GM23338 (cell line): ENCODE results near the gene TMEM151B. TPM values are rescaled to one million over a fixed set of nuclear protein-coding genes. Genes with fewer than 3 reads are reported as not detected.

Experiments used
- ATAC-seq: fragments of 200-7000 bp; cut with Tn5 transposase; 3 replicates; pipeline ENCODE4 v1.9.1; 2020
- DNase-seq: peaks from one replicate; pipeline ENCODE4 v3.0.0-alpha.2; 2015; ENCODE audit warnings: low spot score
- H2AFZ ChIP-seq: fragments of 200-600 bp; sonication (generic); 2 replicates; pipeline ENCODE4 v1.8.0; 2016; ENCODE audit warnings: antibody characterized with exemption, mild to moderate bottlenecking, moderate library complexity
- H3F3A ChIP-seq: fragments of 200-600 bp; sonication (generic); replicated peaks from 2 replicates; pipeline ENCODE4 v1.8.0; 2017; ENCODE audit warnings: antibody characterized with exemption, mixed run types, low read depth
- H3K27ac ChIP-seq: fragments of 200-600 bp; sonication (generic); 2 replicates; pipeline ENCODE4 v1.6.1; 2016; ENCODE audit warnings: low read depth
- H3K27me3 ChIP-seq: fragments of 200-600 bp; sonication (generic); 2 replicates; pipeline ENCODE4 v1.8.0; 2016; ENCODE audit warnings: mild to moderate bottlenecking, mixed run types, moderate library complexity; ENCODE audit not compliant: insufficient read depth
- H3K36me3 ChIP-seq: fragments of 200-600 bp; sonication (generic); 2 replicates; pipeline ENCODE4 v1.8.0; 2016; ENCODE audit warnings: mild to moderate bottlenecking; ENCODE audit not compliant: insufficient read depth
- H3K4me1 ChIP-seq: fragments of 200-600 bp; sonication (generic); 2 replicates; pipeline ENCODE4 v1.8.0; 2016; ENCODE audit warnings: mild to moderate bottlenecking, moderate library complexity; ENCODE audit not compliant: insufficient read depth
- H3K4me2 ChIP-seq: fragments of 200-600 bp; sonication (generic); 2 replicates; pipeline ENCODE4 v1.7.1; 2017; ENCODE audit warnings: mixed run types
- H3K4me3 ChIP-seq: fragments of 200-600 bp; sonication (generic); 2 replicates; pipeline ENCODE4 v1.6.1; 2016; ENCODE audit warnings: mixed run types
- H3K79me2 ChIP-seq: fragments of 200-600 bp; sonication (generic); replicated peaks from 2 replicates; pipeline ENCODE4 v1.8.0; 2017; ENCODE audit warnings: mild to moderate bottlenecking; ENCODE audit not compliant: insufficient read depth
- H3K9me2 ChIP-seq: fragments of 200-600 bp; sonication (generic); 2 replicates; pipeline ENCODE4 v1.8.0; 2017; ENCODE audit not compliant: insufficient read depth
- H4K20me1 ChIP-seq: fragments of 200-600 bp; sonication (generic); replicated peaks from 2 replicates; pipeline ENCODE4 v1.8.0; 2017; ENCODE audit warnings: mild to moderate bottlenecking; ENCODE audit not compliant: insufficient read depth
- H3K27ac Mint-ChIP-seq: 2 replicates; pipeline ENCODE4 v1.8.0; 2020; ENCODE audit warnings: inconsistent platforms, mild to moderate bottlenecking, moderate library complexity, mixed read lengths
- H3K27me3 Mint-ChIP-seq: 3 replicates; pipeline ENCODE4 v1.8.0; 2022; ENCODE audit warnings: low read depth, mild to moderate bottlenecking, moderate library complexity, mixed read lengths, inconsistent platforms; ENCODE audit not compliant: insufficient read depth, poor library complexity
- H3K36me3 Mint-ChIP-seq: 3 replicates; pipeline ENCODE4 v1.8.0; 2021; ENCODE audit warnings: low read depth, mild to moderate bottlenecking, inconsistent platforms, moderate library complexity, mixed read lengths
- H3K4me1 Mint-ChIP-seq: 3 replicates; pipeline ENCODE4 v1.8.0; 2020; ENCODE audit warnings: mild to moderate bottlenecking, inconsistent platforms, mixed read lengths
- H3K4me3 Mint-ChIP-seq: 3 replicates; pipeline ENCODE4 v1.8.0; 2021; ENCODE audit warnings: moderate library complexity, mild to moderate bottlenecking, inconsistent platforms, mixed read lengths
- H3K9me3 Mint-ChIP-seq: 3 replicates; pipeline ENCODE4 v1.8.0; 2020; ENCODE audit warnings: moderate library complexity, mild to moderate bottlenecking, inconsistent platforms, mixed read lengths
- CREB1 ChIP-seq: fragments of 250-450 bp; sonication (Bioruptor Pico); IDR thresholded peaks from 2 replicates; pipeline ENCODE4 v1.5.0; 2020; ENCODE audit warnings: low read depth, mild to moderate bottlenecking, moderate library complexity
- ETS1 ChIP-seq: IDR thresholded peaks from 2 replicates; pipeline ENCODE4 v1.6.1; 2016; ENCODE audit warnings: antibody characterized with exemption
- EZH2 ChIP-seq: fragments of 200-600 bp; sonication (generic); IDR thresholded peaks from one replicate; pipeline ENCODE4 v1.8.0; 2017; ENCODE audit warnings: antibody characterized with exemption, mild to moderate bottlenecking, low read depth; ENCODE audit not compliant: unreplicated experiment
- EZH2phosphoT487 ChIP-seq: fragments of 200-600 bp; sonication (generic); IDR thresholded peaks from one replicate; pipeline ENCODE4 v1.8.1; 2018; ENCODE audit warnings: antibody characterized with exemption; ENCODE audit not compliant: unreplicated experiment
- JUNB ChIP-seq: IDR thresholded peaks from one replicate; pipeline ENCODE4 v1.6.1; 2016; ENCODE audit warnings: antibody characterized with exemption; ENCODE audit not compliant: unreplicated experiment
- NANOG ChIP-seq: IDR thresholded peaks from 2 replicates; pipeline ENCODE4 v1.6.1; 2016; ENCODE audit warnings: antibody characterized with exemption, borderline replicate concordance
- POLR2AphosphoS5 ChIP-seq: IDR thresholded peaks from 2 replicates; pipeline ENCODE4 v1.6.1; 2016; ENCODE audit warnings: antibody characterized with exemption, low read depth
- REST ChIP-seq: IDR thresholded peaks from one replicate; pipeline ENCODE4 v1.6.1; 2018; ENCODE audit warnings: antibody characterized with exemption; ENCODE audit not compliant: unreplicated experiment
- STAT1 ChIP-seq: IDR thresholded peaks from one replicate; pipeline ENCODE4 v1.6.1; 2016; ENCODE audit warnings: antibody characterized with exemption; ENCODE audit not compliant: unreplicated experiment
- ZNF114 ChIP-seq: fragments of 250-450 bp; sonication (Bioruptor Pico); IDR thresholded peaks from 2 replicates; pipeline ENCODE4 v1.5.0; 2020; ENCODE audit warnings: mild to moderate bottlenecking, moderate library complexity
- ZNF331 ChIP-seq: fragments of 250-450 bp; sonication (Bioruptor Pico); IDR thresholded peaks from 2 replicates; pipeline ENCODE4 v1.5.0; 2020; ENCODE audit warnings: low read depth, mild to moderate bottlenecking, moderate library complexity
- ZNF462 ChIP-seq: fragments of 250-450 bp; sonication (Bioruptor Pico); IDR thresholded peaks from 2 replicates; pipeline ENCODE4 v1.5.0; 2020; ENCODE audit warnings: mild to moderate bottlenecking, moderate library complexity
- polyA plus RNA-seq: library from polyadenylated mRNA; unstranded; fragments of >200 nt; fragmentation: Nextera tagmentation; extraction: Ambion mirVana; gene quantifications from 2 replicates; pipeline ENCODE4 v1.2.1, GENCODE V29; 2016
- total RNA-seq: library from RNA; depleted of rRNA; stranded (reverse); fragments of >200 nt; shearing (Covaris generic); gene quantifications from 2 replicates; pipeline ENCODE4 v1.2.3, GENCODE V29; 2014
- TF ChIP-seq, protein P1 (sequence below), 2 experiments: fragments of 200-600 bp in 1 of 2; sonication (generic) in 1 of 2; conservative IDR thresholded peaks; 2 replicates each; pipeline versions ENCODE4 v1.5.1 to v1.6.1; 2016 to 2017; ENCODE audit warnings: antibody characterized with exemption in 2 of 2, low read depth in 2 of 2, mild to moderate bottlenecking in 2 of 2, moderate library complexity in 1 of 2

TMEM151B gene
- total and polyA plus RNA-seq, 2 experiments from 2014 or later, result 0.91 to 14.6 TPM

- TF ChIP-seq ZNF114 (no peak), EZH2 (no peak), STAT1 (no peak), EZH2phosphoT487 (no peak), ZNF331 (CRISPR knock-in tag) (no peak), NANOG (no peak), POLR2AphosphoS5 (no peak), CREB1 (CRISPR knock-in tag) (no peak), ETS1 (no peak), ZNF462 (no peak), JUNB (no peak), REST (no peak)
- TF ChIP-seq, protein P1, sequence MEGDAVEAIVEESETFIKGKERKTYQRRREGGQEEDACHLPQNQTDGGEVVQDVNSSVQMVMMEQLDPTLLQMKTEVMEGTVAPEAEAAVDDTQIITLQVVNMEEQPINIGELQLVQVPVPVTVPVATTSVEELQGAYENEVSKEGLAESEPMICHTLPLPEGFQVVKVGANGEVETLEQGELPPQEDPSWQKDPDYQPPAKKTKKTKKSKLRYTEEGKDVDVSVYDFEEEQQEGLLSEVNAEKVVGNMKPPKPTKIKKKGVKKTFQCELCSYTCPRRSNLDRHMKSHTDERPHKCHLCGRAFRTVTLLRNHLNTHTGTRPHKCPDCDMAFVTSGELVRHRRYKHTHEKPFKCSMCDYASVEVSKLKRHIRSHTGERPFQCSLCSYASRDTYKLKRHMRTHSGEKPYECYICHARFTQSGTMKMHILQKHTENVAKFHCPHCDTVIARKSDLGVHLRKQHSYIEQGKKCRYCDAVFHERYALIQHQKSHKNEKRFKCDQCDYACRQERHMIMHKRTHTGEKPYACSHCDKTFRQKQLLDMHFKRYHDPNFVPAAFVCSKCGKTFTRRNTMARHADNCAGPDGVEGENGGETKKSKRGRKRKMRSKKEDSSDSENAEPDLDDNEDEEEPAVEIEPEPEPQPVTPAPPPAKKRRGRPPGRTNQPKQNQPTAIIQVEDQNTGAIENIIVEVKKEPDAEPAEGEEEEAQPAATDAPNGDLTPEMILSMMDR (conservative IDR thresholded peaks at IDR 0.05; ENCODE audit: low read depth in 2 of 2), result no peak
- Histone ChIP-seq H2AFZ (no peak overlapping the region), H3K4me3 (peak overlapping the region; percentile 100), H3K27ac (peak overlapping the region; percentile 99), H3K79me2 (peaks cover 59% of the 10 kb centered on the region), H3F3A (peaks cover 80% of the 10 kb centered on the region), H4K20me1 (peaks cover 62% of the 10 kb centered on the region), H3K4me1 (peaks cover 30% of the 10 kb centered on the region), H3K36me3 (peaks cover 63% of the 10 kb centered on the region), H3K4me2 (peak overlapping the region; percentile 90), H3K27me3 (no peaks in the 10 kb centered on the region), H3K9me2 (no peaks in the 10 kb centered on the region)
- Mint-ChIP-seq H3K27me3 (peaks cover 71% of the 10 kb centered on the region), H3K36me3 (peaks cover 73% of the 10 kb centered on the region), H3K27ac (peak overlapping the region; percentile 100), H3K9me3 (peaks cover 13% of the 10 kb centered on the region), H3K4me1 (peaks cover 54% of the 10 kb centered on the region), H3K4me3 (peak overlapping the region; percentile 100)
- no peak for ATAC-seq
- DNase-seq, result no peak
Measured at GRCh38 chr6:44249082-44249748, 21.0 kb upstream of the TMEM151B start.
